NCI-H748 (cell line): ENCODE results near the gene ZNF775.

Source experiments
- DNase-seq: peaks from one replicate; lab custom pipeline; 2025; ENCODE audit not compliant: unreplicated experiment; lab: John Stamatoyannopoulos, UW

Gene ZNF775

DNA sequence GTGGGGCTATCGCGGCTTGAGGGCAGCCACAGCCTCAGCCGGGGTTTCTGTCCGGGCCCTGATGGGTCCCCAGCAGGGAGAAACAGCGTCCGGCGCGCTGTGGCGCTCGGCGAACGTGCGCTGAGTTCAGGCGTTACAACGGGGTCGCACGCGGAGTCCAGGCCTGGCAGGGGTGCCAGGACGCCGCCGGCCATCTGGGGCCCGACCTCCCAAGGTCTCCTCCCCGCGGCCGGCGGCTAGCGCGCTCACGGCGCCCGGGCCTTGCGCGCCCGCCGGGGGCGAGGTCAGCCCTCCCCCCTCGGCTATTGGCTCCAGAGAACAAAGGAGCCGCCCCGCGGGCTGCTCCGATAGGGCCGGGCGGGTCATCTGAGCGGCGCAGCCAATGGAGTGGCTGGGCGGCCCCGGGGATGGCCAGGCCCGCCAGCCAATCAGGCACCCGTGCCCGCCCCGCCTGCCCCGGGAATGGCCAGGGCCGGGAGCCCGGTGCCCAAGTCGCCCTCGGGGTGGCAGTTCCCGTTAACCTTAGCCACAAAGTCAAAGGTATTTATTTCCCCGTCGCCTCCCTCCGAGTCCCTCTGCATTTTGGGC lies at the start of gene ZNF775:
TSS of gene ZNF775 (plus strand) at position 478 of the 588 bp plus-strand sequence. CDS start 9,141 bp downstream, outside the sequence.
- peak; percentile 98 for DNase-seq

DNA sequence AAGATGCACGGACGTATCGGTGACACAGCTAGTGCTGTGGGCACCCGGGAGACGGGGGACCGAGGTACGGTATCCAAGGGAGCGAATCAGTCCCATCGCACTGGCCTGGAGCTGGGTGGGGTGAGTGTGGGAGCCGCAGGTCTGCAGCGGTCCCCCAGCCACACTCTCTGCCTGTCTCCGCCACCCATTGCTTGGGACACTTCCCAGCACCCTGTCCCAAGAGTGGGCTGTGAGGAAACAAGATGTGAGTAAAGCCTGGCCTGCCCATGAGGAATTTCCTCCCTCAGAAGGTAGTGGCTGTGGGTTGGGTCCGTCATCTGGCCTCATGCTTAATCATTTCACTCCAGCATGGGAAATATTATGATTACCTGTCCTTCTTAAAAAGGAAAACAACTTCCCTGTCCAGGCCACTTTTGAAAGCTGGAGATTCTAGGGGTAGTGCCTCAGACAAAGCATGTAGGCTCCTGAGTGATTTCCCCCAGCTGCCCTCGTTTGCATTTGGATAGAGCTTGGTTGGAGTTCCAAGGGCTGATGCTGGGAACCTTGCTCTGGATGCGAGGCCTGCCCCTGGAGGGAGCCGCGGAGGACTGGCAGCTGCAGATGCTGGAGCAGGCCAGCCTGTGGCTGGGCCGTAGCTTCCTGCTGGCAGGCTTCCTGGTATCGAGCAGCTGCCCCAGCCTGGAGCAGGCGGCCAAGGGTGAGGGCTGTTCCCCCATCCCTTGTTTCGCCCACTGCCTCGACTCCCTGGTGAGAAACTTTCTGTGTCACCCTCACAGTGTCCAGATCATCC lies 49.6 kb upstream of the ZNF775 start:
- DNase-seq = no peak

DNA sequence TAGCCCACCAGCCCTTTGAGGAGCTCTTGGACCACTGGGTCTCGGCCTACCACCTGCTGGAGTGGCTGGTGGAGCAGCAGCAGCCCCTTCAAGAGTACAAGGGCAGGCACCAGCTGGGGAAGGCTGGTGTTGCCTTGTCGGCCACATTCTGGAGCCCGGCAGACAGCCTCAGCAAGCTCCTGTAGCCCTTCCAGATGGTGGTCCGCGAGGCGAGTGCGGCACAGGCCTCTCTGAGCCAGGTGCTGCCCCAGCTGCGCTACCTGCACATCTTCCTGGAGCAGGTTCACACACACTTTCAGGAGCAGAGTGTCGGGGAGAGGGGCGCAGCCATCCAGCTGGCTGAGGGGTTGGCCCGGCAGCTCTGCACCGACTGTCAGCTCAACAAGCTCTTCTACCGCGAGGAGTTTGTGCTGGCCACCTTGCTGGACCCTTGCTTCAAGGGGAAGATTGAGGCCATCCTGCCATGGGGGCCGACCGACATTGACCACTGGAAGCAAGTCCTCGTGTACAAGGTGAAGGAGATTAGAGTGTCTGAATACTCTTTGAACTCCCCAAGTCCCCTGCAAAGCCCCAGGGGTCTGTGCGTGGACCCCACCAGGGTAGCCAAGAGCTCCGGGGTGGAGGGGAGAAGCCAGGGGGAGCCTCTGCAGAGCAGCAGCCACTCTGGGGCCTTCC lies 48.8 kb upstream of the ZNF775 start:
- DNase-seq = no peak

DNA sequence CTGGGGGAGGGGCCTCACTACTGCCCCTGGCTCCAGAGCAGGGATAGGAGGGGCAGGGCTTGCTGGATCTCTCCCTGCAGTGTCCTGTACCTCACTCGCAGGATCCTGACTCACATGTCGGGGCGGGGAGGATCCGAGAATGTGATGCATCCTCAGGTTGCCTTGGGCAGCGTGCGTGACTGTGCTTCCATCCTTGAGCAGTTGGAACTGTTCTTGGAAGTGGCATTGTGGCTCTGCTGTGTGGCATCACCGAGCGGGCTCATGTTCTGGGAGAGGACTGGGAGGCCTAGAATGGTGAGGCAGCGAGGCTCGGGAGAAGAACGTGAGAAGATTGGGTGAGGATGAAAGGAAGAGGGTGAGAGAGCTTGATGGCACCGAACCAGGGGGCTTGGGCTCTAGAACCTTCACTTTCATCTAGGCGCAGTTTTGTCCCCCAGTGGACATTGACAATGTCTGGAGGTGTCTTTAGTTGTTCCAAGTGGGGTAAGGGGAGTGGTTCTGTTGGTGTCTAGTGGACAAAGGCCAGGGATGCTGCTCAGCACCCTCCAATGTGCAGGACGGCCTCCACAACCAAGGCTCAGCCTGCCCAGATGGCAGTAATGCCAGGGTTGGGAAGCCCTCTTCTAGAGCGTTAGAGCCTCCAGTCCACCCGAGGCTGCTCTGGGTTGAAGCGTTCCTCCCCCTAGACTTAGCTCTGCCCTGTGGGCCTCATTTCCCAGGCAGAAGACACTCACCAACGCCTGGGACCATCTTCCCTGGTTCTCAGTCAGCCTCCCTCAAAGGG lies 46.1 kb upstream of the ZNF775 start:
- no peak for DNase-seq

DNA sequence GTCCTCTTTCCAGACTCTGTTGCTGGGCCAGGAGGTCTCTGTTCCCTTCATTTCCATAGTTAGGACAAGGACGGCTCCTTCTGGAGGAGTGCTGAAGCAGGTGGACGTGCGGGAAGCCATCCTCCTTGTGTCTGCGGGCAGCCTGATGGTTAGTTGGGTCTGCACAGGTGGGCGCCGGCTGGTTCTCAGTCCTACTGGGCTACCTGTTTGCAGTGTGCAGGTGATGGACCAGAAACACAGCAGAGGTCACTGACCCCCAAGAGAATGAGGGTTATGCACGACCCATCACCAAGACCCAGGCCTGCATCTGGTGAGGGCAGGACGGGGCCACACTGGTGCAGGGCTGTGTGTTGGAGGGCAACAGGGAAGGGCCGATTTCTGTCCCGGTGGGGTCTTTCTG lies 45.5 kb upstream of the ZNF775 start:
- no peak for DNase-seq

DNA sequence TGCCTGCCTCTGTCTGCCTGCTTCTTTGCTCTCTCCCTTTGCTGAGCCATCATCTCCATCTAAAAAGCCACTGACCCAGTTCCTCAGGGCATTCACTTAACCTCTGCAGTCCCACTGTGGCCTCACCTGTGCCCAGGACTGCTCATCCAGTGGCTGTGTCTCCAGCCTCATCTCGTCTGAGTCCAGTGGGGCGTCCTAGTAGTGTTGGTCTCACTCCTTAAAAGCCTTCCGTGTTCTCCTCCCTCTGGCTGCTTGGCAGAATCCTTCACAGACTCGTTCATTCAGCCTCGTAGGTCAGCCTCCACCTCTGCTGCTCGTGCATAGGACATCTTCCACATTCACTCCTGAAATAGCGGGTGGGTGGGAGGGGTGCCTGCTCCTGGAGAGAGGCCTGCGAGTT lies 45.0 kb upstream of the ZNF775 start:
- DNase-seq = no peak

DNA sequence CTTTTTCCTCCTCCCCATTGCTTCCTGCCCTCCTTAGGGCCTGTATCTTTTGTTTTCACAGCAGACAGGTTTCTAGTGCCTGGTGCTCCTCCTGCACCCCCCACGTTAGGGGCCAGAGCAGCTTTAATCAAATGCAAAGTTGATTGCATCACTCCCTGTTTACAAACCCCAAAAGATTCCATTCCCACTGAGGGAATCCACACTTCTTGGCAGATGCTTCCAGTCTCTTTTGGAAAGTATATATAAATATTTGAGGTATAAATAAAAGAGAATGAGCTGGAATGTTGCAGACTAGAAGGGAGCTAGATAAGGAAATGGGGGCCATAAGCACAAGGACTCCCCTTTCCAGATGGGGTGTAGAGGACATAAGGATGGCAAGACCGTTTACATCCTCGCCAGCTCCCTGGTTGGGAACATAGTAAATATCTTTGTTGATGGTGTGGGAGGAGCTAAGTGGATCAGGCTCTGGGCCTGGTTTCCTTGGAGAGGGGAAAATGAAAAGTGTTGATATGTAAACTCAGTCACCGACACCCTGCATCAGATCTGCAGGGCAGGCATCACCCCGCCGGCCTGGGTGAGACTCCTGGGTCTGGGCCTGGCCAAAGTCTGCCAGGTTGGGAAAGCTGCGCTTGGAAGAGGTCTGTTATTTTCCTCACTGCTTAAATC lies 43.9 kb upstream of the ZNF775 start:
- DNase-seq = no peak

DNA sequence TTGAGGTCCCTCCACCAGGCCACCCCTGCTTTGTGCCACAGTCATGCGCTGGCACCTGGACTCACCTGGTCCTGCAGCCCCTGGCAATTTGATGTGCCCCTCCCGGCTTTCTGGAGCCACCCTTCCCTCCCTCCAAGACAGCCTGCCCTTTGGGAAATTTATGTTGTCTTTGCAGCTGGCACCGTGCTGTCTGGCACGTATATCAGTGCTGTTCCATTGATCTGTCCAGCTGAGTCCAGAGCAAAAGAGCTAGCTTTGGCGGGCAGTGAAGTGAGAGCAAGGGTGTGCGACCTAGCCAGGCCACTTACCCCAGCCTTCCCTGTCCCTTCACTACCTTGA lies 43.4 kb upstream of the ZNF775 start:
- DNase-seq = no peak

DNA sequence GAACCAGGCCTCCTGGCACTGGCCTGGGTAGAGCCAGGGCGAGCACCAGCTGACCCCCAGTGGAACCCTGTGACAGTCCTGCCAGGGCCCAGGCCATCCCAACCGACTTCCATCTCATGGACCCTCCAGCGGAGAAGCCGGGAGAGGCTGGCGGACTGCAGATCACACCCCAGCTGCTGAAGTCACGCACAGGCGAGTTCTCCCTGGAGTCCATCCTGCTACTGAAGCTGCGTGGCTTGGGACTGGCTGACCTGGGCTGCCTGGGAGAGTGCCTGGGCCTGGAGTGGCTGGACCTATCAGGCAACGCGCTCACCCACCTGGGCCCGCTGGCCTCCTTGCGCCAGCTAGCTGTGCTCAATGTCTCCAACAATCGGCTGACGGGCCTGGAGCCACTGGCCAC lies 42.4 kb upstream of the ZNF775 start:
- no peak for DNase-seq

DNA sequence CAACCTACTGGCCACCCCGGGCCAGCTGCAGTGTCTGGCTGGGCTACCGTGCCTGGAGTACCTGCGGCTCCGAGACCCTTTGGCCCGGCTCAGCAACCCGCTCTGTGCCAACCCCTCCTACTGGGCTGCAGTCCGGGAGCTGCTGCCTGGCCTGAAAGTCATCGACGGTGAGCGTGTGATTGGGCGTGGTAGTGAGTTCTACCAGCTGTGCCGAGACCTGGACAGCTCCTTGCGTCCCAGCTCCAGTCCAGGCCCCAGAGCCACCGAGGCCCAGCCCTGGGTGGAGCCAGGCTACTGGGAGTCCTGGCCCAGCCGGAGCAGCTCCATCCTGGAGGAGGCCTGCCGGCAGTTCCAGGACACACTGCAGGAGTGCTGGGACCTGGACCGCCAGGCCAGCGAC lies 42.0 kb upstream of the ZNF775 start:
- DNase-seq = no peak

DNA sequence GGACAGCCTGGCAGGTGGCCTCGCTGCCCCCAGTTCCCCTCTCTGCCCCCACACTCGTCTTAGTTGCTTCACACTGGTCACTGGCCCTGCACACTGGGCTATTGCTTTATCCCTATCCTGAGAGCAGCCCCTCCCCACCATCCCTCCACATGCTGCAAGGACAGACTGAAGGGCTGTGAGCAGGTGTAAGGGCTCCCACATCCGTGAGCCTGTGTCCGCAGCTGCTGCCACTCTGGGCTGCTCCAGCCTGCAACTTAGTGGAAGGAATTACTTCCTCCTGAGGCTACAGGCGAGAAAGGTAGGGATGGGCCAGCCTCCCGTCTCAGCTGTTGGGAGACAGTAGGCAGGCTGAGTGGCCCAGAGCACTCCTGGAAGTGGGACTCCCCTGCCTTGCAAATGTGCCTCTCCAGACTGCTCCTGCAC lies 41.5 kb upstream of the ZNF775 start:
- DNase-seq = no peak

DNA sequence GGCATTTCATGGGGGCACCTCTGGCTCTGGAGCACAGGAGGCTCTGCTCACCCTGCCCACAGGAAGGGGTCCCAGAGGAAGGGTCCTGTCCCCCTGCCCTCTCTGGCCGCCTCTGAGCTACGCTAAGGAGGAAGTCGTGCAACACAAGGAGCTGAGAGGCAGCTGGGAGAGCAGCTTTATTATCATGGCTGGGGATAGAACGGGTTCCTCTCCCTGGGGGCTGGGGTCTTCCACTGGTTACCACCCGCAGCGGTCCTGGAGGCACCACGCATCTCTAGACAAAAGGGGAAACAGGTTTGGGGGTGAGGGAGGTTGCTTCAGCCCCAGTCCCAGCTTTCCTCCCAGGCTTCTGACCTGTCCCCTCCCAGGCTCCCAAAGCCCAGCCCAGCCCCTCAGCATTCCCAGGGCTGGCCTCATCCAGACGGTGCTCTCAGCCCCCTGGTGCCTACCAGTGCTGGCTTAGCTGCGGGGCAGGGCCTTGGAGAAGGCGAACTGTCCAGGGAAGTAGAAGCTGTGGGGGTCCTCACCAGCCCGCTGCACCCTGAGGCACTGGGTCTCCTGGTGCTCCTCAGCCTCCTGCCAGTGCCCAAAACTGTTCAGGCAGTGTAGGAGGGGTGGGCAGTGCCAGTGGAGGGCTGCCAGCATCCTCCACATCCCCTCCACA lies 40.8 kb upstream of the ZNF775 start:
- DNase-seq = no peak

DNA sequence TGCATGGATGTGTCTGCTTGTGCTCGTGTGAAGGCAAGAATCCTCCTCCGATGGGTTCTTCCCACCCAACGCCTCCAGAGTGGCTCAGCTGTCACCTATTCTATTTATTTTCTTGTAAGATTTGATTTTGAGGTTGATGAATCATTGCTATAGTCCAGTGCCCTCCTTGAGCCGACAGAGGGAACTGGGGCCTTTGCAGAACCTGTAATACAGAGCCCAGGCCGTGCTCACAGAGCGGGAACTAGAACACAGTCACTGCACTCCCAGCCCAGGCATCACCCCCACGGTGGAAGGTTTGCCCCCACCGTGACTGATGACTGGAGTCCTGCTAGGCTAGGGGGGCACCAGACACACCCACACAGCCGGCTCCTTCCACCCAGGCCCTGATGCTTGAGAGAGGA lies 39.7 kb upstream of the ZNF775 start:
- no peak for DNase-seq

DNA sequence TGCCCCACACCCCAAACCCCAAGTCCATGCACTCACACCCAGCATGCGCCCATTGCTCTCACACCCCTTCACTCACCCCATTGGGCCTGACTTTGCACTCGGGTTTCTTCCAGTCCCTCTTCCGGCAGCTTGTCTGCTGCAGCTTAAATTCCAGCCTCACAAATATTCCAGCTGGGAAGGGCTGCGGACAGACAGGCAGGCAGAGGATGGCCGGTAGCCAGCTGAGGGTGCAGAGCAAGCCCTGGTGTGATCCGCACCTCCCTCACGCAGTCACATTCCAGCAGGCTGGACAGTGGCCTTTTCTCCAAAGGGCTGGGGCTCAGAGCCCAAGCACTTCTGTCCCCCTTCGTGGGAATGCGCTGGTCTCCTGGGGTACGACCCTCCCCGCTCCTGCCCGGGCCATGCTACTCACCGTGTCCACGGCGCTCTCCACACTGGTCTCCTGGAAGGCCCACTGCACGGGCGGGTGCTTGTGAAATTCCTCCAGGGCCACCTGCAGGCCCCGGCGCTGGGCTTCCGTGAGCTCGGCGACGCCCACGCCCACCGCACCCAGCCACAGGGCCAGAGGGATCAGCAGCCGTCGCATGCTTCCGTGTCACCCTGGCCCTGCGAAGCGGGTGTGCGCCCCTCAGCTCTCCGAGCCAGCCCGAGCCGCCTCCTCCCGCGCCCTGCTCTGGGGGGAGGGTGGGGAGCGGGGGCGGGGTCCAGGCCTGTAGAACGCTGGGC lies 38.9 kb upstream of the ZNF775 start:
- no peak for DNase-seq

DNA sequence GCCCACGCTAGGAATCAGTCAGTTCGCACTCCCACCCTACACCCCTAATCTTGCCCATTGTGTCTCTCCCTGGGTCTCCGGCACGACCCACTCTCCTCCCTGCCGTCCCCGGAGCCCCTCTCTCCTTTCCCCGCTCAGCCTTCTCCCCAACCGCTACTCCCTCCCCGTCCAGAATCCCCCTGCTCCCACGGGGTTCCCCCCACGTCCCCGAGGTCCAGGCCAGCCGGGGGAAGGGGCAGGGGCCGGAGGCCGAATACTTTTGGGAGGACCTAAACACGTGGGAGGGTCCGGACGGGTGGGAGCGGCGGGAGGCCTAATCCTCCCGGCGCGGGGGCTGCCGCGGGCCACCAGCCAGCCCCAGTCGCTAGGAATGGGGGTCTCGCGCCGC lies 38.3 kb upstream of the ZNF775 start:
- DNase-seq = no peak

DNA sequence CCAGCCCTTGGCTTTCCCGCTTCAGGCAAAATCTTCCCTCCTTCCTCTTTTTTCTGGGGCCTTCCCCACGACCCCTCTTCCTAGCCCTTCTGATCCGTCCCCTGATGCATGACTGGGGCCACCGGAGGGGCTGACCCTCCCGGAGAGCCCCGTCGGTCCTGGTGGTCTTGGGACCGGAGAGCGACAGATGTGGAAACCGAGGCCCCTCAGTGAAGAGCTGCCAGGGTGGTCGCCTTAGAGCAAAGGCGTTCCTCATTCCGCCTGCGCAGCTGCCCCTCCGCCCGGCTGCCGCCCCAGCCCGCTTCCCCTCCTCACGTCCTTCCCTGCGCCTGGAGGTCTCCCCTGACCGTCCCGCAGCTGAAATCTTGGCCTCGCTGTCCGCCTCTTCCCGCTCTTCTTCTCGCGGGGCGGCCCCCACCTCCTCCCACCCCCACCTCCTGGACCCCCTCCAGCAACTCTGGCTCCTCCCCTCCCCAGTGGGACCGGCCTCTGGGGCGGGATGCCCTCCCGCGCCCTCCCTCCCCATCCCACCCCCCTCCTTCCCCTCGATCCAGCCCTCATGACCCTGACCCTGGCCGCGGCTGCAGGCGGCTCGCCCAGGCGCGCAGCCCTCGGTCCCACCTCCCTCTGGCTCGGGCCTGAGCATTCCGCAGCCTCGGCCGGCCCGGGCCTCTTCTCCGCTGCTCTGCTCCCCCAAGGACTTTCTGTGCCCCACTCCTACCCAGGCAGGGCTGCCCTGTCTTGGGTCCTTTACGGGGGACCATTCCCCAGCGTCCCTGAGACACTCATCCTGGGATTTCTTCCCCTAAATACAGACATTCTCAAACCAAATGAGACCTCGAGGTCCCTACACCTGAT lies 37.6 kb upstream of the ZNF775 start, which contains the start of gene RARRES2:
TSS of gene RARRES2 (minus strand) at position 367 of the 858 bp plus-strand sequence. CDS start 1,020 bp downstream, outside the sequence.
- DNase-seq = no peak

DNA sequence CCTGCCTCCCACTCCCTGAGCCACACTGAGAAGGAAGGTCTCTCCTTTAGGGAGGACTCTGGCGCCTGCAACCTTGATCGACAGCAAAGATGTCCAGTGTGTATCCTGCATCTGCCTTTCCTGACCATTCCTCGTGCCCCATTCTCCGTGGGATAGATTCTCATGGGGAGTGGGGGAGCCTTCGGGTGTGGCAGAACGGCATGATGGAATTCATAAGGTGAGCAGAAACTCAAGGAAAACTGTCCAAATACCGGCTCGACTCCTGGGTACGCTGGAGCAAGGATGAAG lies 37.1 kb upstream of the ZNF775 start:
- no peak for DNase-seq

DNA sequence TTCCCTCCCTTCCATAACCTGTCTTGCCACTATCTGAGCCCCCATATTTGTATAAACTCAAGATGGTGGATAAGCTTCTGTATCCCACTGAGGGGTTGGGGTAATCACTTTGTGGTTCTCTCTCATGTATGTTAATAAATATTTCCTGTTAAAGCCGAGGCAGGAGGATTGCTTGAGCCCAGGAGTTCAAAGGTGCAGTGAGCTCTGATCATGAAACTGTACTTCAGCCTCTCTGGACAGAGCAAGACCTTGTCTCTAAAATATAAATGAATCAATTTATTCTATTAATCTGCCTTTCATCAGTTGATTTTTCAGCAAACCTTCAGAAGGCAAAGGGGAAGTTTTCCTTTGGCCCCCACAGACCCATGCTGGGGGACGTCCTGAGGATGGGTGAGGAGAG lies 35.9 kb upstream of the ZNF775 start:
- no peak for DNase-seq

DNA sequence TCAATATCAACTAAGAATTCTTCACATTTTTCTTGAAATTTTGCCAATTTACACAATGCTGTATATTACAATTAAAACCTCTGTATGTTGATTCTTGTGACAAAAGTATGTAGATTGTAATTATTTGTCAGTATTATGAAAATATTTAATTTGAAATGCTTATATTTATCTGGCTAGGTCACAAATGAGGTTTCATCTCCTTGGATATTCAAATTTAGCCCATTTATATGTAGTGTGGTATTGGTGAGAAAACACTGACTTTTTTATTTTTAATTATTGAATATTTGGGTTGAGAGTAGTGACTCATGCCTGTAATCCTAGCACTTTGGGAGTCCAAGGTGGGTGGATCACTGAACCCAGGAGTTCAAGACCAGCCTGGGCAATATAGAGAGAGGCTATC lies 34.8 kb upstream of the ZNF775 start:
- DNase-seq = no peak
